HG03196 (cell line): ENCODE results near the gene RBM14.
"Not testable (repeated sequence)": the region's sequence is repeated elsewhere in the genome, so short reads cannot be mapped to it uniquely, and the experiment has no call there.

Experiments
- ATAC-seq: cut with Tn5 transposase; IDR thresholded peaks from one replicate; pipeline ENCODE4 v1.9.1; 2021; ENCODE audit not compliant: unreplicated experiment

The RBM14 gene

GRCh38 chr11:66595245-66595904, 21.1 kb upstream of the RBM14 start:
- ATAC-seq, result no peak

GRCh38 chr11:66598993-66599392, 17.4 kb upstream of the RBM14 start:
- ATAC-seq, result no peak

DNA sequence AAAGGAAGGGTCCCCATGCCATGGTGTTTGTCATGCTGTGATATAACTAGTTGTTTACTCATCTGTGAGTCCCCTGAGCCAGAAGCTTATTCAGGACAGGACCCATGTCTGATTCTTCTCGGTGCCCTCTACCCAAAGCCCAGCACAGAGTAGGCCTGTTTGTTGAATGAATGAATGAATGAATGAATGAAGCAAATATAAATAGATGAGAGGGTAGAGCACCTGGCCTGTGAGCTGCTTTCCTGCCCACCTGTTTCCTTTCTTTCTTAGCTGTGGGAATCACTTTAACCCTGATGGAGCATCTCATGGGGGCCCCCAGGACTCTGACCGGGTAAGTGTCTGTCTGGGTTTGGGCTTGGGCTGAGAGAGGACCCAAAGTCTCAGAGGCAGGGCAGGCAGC, 16.2 kb upstream of the RBM14 start:
- ATAC-seq, result no peak

DNA sequence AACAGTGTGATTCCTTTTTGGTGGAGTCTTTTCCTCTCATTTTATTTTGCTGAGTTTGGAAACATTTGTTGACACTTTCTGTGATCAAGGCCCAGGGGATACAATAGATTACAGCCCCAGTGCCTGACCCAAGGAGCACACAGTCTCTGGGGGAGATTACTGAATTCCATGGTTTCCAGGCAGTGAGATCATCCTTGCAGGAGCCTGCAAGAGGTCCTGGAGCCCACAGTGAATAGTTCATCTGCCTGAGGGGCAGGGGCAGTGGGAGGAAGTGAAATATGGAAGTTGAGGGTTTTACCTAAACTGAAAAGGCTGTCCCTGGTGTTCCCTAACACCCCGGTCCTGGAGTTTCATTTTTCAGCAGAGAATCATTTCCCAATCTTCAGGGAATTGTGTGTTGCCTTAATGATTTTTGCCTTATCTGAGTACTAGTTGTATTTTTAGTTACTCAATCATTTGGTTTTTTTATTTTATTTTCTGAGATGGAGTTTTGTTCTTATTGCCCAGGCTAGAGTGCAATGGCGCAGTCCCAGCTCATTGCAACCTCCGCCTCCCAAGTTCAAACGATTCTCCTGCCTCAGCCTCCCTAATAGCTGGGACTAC, 15.7 kb upstream of the RBM14 start:
- ATAC-seq, result no peak

GRCh38 chr11:66603072-66603471, 13.4 kb upstream of the RBM14 start:
- no peak for ATAC-seq

- no peak for ATAC-seq
These were observed 12.3 kb upstream of the RBM14 start for GRCh38 chr11:66604155-66604554.

DNA sequence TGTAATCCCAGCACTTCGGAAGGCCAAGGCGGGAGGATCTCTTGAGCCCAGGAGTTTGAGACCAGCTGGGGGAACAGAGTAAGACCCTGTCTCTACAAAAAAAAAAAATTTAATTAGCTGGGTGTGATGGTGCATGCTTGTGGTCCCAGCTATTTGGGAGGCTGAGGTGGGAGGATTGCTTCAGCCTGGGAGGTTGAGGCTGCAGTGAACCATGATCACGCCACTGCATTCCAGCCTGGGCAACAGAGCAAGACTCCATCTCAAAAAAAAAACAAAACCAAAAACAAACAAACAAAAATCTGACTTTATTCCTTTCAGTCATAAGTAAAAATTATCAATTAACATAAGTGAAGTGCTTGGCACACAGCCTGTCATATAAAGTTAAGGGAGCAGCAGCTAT, 9.8 kb upstream of the RBM14 start:
- ATAC-seq, result not testable (repeated sequence)

DNA sequence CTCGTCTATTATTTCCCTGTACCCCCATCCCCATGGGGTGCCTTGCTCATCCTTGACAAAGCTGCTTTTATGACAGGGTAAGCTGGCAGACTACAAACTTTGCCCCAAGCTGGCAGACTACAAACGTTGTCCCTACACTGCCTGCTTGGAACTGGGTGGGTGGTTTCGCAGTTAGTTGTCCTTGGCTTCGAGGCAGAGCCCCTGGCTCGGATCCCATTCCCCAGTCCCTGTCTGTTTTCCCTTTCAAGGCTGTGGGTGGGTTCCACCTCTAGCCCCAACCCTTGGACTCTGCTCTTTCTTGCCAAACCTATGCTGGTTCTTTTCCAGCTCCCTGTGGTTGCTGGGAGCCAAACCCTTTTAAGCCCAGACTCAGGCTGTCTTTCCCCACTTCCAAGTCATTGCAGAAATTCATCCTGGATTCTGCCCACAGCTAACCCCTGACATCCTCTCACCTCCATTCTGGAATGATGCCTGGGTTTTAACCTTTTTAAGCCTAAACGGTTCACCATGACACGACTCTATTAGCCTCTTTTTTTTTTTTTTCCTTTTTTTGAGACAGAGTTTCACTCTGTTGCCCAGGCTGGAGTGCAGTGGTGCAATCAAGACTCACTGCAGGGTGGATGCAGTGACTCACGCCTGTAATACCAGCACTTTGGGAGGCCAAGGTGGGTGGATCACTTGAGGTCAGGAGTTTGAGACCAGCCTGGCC, 9.2 kb upstream of the RBM14 start:
- no peak for ATAC-seq

- no peak for ATAC-seq
These were observed 6.5 kb upstream of the RBM14 start for GRCh38 chr11:66609721-66610617.

DNA sequence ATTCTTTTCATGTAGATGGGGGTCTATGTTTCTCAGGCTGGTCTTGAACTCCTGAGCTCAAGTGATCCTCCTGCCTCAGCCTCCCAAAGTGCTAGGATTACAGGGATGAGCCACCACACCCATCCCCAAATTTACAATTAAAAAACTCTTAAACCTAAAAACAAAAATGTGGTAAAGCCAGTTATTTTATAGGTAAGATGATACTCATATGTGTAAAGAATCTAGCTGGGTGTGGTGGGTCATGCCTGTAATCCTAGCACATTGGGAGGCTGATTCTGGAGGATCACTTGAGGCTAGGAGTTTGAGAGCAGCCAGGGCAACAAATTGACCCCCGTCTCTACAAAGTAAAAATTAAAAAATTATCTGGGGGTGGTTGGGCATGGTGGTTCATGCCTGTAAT, 4.0 kb upstream of the RBM14 start:
- no peak for ATAC-seq

DNA sequence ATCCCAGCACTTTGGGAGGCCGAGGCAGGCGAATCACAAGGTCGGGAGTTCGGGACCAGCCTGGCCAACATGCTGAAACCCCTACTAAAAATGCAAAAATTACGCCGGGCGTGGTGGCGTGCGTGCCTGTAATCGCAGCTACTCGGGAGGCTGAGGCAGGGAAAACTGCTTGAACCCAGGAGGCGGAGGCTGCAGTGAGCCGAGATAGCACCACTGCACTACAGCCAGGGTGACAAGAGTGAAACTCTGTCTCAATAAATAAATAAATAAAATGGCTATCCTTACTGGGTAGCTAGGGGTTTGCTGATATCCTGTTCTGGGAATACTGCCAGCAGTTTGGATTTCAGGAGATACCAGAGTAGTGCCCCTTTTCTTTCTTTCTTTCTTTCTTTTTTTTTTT, 2.4 kb upstream of the RBM14 start:
- no peak for ATAC-seq

DNA sequence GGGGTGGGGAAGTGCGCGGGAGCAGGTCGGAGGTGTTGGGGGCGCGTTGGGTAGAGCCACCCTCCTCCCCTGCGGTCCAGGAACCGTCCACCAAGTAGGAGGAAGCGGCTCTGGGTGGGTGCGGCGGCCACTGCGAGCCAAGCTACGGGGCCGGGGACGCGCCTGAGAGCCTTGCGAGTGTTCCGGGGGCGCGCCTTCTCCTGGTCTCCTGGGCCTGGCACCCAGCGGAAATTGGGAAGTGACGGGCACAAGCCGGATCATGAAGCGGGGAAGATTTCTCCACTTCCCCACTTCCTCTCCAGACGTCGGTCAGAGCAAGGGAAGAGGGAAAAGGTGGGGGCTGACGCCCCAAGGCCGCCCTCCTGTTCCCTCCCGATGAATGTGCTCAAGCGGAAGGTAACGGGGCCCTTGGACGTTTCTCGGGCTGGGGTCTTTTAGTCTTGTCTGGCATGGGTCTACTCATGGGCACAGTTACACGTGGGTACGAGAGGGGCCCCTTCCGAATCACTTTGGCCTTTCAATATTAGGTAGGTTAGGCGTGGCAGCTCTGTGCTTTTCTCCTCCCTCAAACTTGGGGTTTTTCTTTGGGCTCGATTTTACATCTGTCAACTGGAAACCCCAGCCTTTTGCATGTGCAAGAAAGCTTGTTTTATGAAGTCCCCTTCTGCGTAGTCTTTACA, 865 bp downstream of the RBM14 start:
- ATAC-seq, result no peak

DNA sequence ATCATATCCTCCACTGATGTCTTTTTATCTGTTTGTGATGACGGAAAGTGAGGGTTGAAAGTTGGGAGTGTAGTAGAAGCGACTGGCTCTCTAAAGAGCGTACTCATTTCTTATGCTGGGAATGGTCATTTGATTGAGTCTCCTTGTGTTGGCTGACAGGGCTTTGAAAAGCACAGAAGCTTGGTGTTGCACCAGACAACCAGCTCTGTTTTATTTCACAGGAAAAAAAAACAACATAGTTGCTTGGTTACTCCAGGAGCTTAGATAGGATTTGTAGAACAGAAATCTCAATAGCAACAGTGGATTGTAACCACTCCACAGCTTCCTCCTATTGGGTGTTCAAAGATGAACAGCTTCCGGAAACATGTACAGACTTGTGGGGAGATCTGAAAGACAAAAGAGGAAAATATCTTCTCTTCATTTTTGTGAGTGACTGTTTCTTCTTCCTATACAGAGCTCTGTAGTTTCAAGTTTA, 2.7 kb downstream of the RBM14 start:
- ATAC-seq, result no peak

- ATAC-seq, result no peak
These were observed 8.0 kb downstream of the RBM14 start for GRCh38 chr11:66624450-66624849.

DNA sequence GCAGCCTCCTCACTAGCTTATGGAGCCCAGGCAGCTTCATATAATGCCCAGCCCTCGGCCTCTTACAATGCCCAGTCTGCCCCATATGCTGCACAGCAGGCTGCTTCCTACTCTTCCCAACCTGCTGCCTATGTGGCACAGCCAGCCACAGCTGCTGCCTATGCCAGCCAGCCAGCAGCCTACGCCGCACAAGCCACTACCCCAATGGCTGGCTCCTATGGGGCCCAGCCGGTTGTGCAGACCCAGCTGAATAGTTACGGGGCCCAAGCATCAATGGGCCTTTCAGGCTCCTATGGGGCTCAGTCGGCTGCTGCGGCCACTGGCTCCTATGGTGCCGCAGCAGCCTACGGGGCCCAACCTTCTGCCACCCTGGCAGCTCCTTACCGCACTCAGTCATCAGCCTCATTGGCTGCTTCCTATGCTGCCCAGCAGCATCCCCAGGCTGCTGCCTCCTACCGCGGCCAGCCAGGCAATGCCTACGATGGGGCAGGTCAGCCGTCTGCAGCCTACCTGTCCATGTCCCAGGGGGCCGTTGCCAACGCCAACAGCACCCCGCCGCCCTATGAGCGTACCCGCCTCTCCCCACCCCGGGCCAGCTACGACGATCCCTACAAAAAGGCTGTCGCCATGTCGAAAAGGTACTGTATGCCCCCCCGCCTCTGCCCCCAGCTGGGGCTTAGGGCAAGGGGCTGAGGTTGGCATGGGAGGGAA, 8.8 kb downstream of the RBM14 start:
- no peak for ATAC-seq

GRCh38 chr11:66625752-66626149, 9.3 kb downstream of the RBM14 start:
- ATAC-seq, result no peak

DNA sequence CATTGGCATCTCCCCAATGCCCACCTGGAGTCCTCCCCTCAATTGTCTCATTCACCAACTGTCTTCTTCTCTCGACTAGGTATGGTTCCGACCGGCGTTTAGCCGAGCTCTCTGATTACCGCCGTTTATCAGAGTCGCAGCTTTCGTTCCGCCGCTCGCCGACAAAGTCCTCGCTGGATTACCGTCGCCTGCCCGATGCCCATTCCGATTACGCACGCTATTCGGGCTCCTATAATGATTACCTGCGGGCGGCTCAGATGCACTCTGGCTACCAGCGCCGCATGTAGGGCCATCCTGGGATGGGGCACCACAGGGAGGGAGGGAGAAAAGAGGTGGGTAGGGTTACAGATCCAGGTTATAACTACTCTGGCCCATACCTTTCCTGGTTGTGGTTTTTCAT, 10.0 kb downstream of the RBM14 start:
- ATAC-seq, result no peak

GRCh38 chr11:66626926-66627325, 10.5 kb downstream of the RBM14 start:
- ATAC-seq, result no peak

GRCh38 chr11:66628061-66628603, 11.7 kb downstream of the RBM14 start:
- ATAC-seq, result no peak

DNA sequence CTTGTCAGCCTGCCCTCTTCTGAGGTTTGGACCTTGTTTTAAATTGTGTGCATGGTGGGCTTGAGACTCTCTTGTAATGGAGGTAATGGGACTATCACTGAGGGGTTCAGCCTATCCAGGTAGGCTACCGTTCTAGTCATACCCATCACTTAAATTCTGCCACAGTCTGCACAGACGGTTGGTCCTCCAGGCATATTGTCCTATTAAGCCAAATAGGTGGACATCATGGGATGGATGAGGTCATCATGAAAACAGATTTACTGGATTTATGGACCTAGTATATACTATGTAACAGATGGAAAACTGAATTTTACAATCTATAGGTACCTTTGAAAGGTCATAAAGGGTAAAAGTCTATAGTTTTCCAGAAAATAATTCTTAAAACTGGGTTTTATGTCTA, 12.9 kb downstream of the RBM14 start:
- ATAC-seq, result no peak
